ENCODE measurements around the gene COL18A1. TPM values are rescaled to one million over a fixed set of nuclear protein-coding genes. Genes with fewer than 3 reads are reported as not detected.

Gene COL18A1
- total and polyA plus RNA-seq, 9 of the 15 experiments (the other 6 are each of a cell fraction or from before 2014, with no cell fraction given): 0.14 to 16.4 (median 2.0) TPM

GRCh38 chr21:45531393-45532215, 126.6 kb downstream of the COL18A1 start:
- no peaks in the 10 kb centered on the region for H3K27me3 ChIP-seq (ENCODE audit: control insufficient read depth in 2 of 2, insufficient read depth in 2 of 2, low read length in 2 of 2)
- H4K20me1 ChIP-seq (replicated peaks; ENCODE audit: control insufficient read depth, insufficient read depth, low read length): peaks cover 4% of the 10 kb centered on the region; the same call in 1 of the 2 replicates
- no peak for FAIRE-seq
- WGBS (ENCODE audit: insufficient coverage, low coverage, missing lambda C conversion rate): 97% methylated on average over 57 of the region's 76 CpGs
- ChIA-PET POLR2A (interaction anchor here (0.6 kb wide), 1 partner anchor 15 kb away, joined by 3 read pairs; no protein-coding TSS in a partner anchor), CTCF (ENCODE audit: low intra/inter-chr PET ratio) (no interaction called here)
- BruUV-seq (replicated peaks): no TSS peak
- H3K9me1 ChIP-seq (ENCODE audit: control insufficient read depth, insufficient read depth, low read length): no peaks in the 10 kb centered on the region
- H3K79me2 ChIP-seq (ENCODE audit: control insufficient read depth, insufficient read depth, low read length): peaks cover 37% of the 10 kb centered on the region
- H3K9ac ChIP-seq (ENCODE audit: insufficient read depth in 1 of 2, low read depth in 2 of 2, low read length in 2 of 2): no peak overlapping the region
- in situ Hi-C loops (cut with MboI) (no loop called here), intact Hi-C loops (cut with micrococcal nuclease) (no loop called here)
- H3K4me2 ChIP-seq (ENCODE audit: insufficient read depth, low read length): no peak overlapping the region
- no peak for DNase-seq (ENCODE audit: extremely low read depth in 1 of 4, low spot score in 3 of 4)
- no peak overlapping the region for H2AFZ ChIP-seq (ENCODE audit: low read depth, low read length)
- no peak overlapping the region for H3K27ac ChIP-seq (ENCODE audit: extremely low read depth, low read depth, low read length)
- peaks cover 0 to 49% of the 10 kb centered on the region in 2 experiments; a peak in 2 of 5 replicates for H3K4me1 ChIP-seq (replicated peaks in 1 of 2; ENCODE audit: control insufficient read depth in 2 of 2, insufficient read depth in 2 of 2, low read length in 2 of 2)
- TF ChIP-seq KLF1 (tag; IDR thresholded peaks at IDR 0.05) (no peak), FOXP4 (CRISPR knock-in tag; IDR thresholded peaks at IDR 0.05; ENCODE audit: borderline replicate concordance) (no peak), POLR2G (IDR thresholded peaks at IDR 0.05; ENCODE audit: low read depth, low read length) (peak; percentile 7; the same call in 1 of the 2 replicates), CBX1 (IDR thresholded peaks at IDR 0.05; ENCODE audit: low read depth) (no peak), ZZZ3 (IDR thresholded peaks at IDR 0.05) (no peak), RBM22 (IDR thresholded peaks at IDR 0.05; ENCODE audit: low read depth, low read length, poor library complexity, severe bottlenecking) (no peak), ZFP91 (CRISPR knock-in tag; IDR thresholded peaks at IDR 0.05) (no peak), ZBTB33 (CRISPR knock-in tag; IDR thresholded peaks at IDR 0.05) (peak; percentile 73; the same call in 1 of the 2 replicates), KAT2B (IDR thresholded peaks at IDR 0.05; ENCODE audit: low read depth, low read length) (no peak), MCM7 (IDR thresholded peaks at IDR 0.05) (no peak)
- H3K36me3 ChIP-seq (ENCODE audit: control insufficient read depth, insufficient read depth, low read length): peaks cover 94% of the 10 kb centered on the region
- no peak overlapping the region for H3K4me3 ChIP-seq
- H3K9me3 ChIP-seq (replicated peaks; ENCODE audit: control insufficient read depth, insufficient read depth, low read depth, low read length): no peaks in the 10 kb centered on the region
- ATAC-seq: no peak
